HG03039 (cell line): ENCODE results near the gene TBC1D3B.
"Not testable (repeated sequence)": the region's sequence is repeated elsewhere in the genome, so short reads cannot be mapped to it uniquely, and the experiment has no call there.

ENCODE experiments used
- ATAC-seq: cut with Tn5 transposase; IDR thresholded peaks from one replicate; pipeline ENCODE4 v1.9.1; 2021; ENCODE audit warnings: mild to moderate bottlenecking, moderate library complexity; ENCODE audit not compliant: unreplicated experiment

TBC1D3B gene

DNA sequence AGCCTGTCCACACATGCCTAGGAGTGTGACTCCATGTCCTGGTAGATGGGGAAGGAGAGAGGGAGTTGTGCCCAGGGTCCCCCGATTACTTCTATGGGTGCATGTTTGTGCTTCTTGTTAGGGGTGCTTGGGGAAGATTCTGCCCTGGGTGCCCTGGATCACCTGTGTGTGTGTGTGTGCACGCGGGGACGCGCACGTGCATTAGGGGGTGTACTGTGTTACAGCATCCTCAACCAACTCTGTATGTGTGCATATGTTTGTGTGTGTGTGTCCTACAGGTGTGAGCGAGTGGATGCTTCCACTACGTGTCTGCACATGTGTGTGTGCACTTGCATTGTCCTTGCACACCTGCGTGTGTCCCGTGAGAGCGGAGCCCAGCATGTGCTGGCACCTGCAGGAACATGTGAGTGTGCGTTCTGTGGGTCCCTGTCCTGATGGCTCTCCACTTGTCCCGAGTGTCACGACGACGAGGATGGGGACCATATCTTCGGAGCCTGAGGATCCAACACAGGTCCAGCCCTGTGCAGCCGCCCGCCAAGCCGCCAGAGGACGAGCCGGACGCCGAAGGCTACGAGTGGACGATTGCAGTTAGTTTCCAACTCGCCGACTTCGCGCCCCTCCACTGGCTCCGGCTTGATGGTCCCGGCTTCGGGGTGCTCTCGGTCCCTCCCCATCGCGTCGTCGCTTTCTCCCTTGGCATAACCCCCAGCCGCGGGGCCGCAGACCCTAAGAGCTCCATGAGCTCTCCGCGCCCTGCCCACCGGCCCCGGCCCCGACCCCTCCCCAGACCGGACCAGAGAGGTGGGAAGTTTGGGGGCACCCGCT lies 6.0 kb upstream of the TBC1D3B start:
- ATAC-seq = no peak

- not testable (repeated sequence) for ATAC-seq
These were observed 5.2 kb upstream of the TBC1D3B start for GRCh38 chr17:36181446-36182175.

GRCh38 chr17:36168836-36169235 lies 7.6 kb downstream of the TBC1D3B start:
- ATAC-seq = not testable (repeated sequence)

GRCh38 chr17:36153895-36154610 lies 22.4 kb downstream of the TBC1D3B start:
- no peak for ATAC-seq

DNA sequence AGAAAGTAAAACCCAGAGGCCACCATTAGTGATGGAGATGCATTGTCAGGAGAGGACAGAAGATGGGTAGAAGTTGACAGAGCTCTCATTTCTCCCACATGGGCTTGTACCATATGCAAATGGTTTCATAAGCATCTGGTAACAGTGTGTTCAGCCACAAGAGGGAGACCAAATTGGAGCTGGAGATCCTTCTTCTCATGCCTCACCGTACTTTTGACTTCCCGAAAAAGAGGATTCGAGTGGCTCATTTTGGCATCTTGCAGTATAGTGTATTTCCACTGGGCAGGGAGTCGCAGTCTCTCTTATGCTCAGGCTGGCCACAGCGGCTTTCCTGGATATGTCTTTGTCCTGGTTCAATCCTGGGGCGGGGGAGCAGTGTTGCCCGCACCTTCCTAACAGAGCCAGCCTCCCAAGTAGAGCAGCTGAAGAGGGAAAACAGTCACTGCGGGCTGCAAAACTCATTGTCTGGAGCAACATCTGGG lies 23.8 kb downstream of the TBC1D3B start:
- ATAC-seq = no peak

DNA sequence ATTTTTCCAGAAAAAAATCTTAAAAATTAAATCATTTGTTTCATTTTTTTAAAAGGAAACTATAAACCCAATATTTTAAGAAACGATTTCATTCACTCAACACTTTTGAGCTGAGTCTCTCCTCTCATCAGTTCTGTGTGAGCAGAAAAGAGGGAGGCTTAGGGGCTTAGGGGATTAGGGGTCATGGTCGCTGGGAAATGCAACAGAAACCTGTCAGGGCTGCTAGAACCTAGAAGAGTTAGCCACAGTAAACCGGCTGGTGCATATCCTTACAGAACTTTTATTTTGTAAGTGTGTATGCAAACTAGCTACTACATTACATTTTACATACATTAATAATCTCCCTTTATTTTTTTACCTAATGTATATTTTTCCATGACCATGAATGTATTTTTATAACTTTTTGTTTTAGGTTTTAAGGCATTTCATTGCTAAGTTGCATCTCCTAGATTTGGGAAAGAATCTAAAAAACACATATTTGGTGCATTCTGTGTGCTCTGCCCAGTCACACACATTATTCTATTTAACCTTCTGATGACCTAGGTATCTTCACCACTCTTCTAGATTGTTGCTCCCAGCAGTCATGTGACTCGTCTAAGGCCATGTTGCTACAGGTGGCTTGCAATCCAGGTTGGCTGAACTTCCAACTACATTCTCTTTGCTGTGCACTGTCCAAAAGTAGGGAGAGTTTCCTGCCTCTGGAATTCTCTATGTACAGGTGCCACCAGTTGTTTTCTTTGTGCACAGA lies 24.4 kb downstream of the TBC1D3B start:
- ATAC-seq = no peak

GRCh38 chr17:36149296-36149820 lies 27.1 kb downstream of the TBC1D3B start:
- ATAC-seq = no peak

DNA sequence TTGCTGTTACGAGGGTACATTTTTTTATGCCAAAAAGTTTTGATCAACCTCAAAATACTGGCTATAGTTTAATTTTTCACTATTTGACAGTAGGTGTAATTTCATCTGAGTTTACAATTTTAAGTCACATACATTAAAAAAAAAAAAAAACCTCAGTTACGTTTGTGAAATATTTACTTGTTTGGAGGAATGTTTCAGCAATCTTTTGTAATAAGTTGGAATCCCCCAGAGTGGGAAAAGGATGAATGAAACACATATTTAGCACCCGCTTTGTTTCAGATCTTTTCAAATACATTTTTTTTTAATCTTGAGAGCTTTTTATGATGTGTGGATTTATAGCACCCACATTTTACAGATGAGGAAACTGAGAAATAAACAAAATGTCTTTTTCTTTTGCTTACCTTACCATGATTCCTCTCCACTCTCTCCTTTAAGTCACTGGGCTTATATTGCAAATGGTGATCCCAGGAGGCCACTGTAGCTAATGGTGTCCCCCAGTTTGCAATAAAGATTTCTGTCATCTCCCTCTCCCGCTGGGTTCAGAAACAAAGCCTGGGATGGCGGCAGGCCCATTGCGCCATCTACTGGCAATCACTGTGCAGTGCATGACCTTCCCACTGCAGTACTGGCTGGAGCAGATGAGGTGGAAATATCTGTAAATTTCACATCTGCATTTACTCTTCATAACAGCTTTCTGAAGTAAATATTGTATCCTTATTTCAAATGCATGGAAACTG lies 27.7 kb downstream of the TBC1D3B start:
- peak; percentile 64 for ATAC-seq

DNA sequence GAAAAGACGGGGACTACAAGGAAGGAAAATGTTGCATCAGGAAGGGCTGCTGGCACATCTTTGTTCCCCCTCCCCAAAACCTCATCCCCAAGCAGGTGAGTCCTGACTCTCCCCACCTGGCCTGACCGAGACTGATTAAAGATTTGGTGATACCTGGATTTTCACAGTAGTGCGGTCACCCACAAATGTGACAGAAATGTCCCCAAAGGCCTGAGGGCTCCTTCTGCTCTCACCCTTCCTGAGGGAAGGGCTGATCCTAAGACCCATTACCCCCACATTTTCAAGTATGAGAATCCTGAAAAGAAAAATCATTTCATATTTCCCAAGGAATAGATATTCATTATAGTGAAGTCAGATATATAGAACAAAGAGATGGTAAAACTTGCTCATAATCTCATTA lies 28.8 kb downstream of the TBC1D3B start:
- no peak for ATAC-seq

GRCh38 chr17:36144981-36145729 lies 31.3 kb downstream of the TBC1D3B start:
- no peak for ATAC-seq

DNA sequence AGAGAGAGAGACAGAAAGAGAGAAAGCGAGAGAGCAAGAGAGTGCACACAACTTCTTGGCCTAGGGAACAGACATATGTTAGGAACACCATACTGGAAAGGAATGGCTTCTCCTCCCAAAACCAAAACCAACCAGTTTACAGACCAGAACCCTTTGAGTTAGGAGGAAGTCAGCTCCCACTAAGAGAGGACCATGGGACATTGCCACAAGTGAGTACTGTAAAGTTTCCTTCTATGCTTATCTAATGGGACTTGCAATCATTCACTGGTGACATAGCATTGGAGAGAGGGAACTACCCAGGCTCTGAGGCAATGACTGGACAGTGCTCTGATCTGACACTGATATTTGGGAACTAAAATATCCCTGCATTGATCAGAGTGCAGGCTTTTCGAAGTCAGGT lies 32.4 kb downstream of the TBC1D3B start:
- no peak for ATAC-seq

DNA sequence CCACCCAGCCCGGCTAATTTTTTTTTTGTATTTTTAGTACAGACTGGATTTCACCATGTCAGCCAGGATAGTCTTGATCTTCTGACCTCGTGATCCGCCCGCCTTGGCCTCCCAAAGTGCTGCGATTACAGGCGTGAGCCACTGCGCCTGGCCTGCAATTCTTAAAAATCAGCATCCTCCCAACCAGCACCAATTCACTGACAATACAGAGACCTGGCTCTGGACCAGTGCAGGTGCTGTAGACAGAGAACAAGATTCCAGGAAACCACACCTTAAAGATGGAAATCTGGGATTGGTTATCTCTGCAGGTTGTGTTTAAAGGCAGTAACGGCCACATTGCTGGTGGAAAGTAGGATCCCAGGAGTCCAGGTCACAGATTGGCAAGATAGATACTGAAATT lies 33.6 kb downstream of the TBC1D3B start:
- no peak for ATAC-seq

GRCh38 chr17:36142235-36142634 lies 34.2 kb downstream of the TBC1D3B start:
- ATAC-seq = no peak

DNA sequence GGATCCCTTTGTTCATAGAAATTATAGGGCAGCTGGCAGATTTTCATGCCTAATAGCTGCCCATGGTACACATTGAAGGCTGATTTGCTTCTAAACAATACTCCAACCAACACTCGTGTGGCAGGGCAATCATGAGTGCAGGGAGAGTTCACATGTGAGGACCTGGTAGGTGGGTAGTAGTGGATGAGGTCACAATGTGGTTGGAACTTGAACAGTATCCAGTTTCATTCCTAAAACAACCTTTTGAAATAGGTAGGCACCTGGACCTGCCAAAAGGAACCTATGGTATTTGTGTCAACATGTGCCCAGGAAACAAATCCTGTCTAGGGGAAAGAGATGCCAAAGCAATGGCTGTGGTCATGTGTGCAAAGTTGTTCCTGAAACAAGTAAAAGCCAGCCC lies 40.0 kb downstream of the TBC1D3B start:
- ATAC-seq = no peak

- ATAC-seq = no peak
These were observed 40.4 kb downstream of the TBC1D3B start for GRCh38 chr17:36136036-36136435.

- no peak for ATAC-seq
These were observed 41.0 kb downstream of the TBC1D3B start for GRCh38 chr17:36135465-36135864.

DNA sequence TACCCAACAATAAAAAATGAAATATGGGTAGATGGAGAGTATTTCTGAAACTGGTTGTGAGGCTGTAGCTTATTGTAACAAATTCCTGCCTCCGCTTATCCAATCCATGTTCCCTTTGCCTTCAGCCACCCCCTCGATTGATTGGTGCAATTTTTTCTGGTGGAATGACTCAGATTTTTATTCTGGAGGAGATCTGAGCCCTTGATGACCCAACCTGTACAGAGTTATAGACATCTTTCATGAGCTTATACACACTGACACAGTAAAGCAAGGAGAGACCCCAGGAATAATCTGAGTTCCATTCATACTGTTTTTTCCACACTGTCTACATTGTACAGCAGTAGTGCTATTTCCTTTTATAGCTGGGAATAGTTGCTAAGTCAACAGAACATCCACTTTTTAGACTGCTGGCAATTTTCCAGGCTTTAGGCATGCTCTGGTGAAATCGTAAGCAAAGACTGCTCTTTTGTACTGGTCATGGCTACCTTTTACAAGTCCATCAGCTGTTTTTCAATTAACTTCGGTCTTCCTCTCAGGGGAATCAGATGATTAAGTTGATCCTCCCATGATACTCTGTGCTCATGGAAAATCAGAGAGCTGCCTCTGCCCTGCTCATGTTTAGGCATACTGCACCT lies 42.7 kb downstream of the TBC1D3B start:
- no peak for ATAC-seq

DNA sequence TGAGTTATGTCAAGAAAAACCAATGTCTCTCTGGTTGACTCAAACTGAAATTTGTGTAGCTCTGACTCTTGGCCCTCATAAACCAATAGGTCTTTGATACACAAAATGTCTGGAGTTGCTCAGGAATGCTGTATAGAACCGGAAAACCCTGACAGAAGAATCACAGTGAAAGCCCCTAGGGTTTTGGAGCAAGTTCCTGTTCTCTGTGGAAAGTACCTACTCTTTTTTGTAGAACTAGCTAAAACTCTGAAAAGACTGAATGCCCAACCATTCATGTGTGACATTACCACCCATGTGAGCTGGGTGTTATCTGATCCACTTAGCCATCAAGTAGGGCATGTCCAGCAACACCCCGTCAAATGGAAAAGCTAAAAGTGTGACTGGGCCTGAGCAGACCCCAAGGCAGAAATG lies 44.0 kb downstream of the TBC1D3B start:
- no peak for ATAC-seq

- ATAC-seq = no peak
These were observed 44.5 kb downstream of the TBC1D3B start for GRCh38 chr17:36131931-36132330.
